HG03139 (cell line): ENCODE results near the gene JAM2.
"Not testable (repeated sequence)": the region's sequence is repeated elsewhere in the genome, so short reads cannot be mapped to it uniquely, and the experiment has no call there.

Experiments used
- ATAC-seq: cut with Tn5 transposase; IDR thresholded peaks from one replicate; pipeline ENCODE4 v1.9.1; 2021; ENCODE audit not compliant: unreplicated experiment

The JAM2 gene

DNA sequence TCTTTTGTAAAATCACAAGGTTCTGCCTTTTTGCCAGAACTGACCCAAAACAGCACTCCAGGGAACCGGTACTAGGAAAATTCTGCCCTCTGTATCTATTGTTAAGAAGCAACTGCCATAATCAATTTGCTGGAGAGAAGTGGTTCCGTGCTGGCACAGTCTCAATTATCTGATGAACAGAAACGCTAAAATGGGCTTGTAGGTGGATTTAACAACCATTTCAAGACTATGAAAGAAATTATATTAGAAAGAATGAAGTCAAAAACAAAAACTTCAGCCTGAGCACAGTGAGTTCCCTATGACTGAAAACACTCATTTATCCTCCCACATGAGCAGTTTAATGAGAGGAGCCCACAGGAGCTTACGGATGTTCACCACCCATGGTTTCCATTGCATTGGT, 4.4 kb downstream of the JAM2 start:
- no peak for ATAC-seq

GRCh38 chr21:25646474-25646873, 7.4 kb downstream of the JAM2 start:
- no peak for ATAC-seq

DNA sequence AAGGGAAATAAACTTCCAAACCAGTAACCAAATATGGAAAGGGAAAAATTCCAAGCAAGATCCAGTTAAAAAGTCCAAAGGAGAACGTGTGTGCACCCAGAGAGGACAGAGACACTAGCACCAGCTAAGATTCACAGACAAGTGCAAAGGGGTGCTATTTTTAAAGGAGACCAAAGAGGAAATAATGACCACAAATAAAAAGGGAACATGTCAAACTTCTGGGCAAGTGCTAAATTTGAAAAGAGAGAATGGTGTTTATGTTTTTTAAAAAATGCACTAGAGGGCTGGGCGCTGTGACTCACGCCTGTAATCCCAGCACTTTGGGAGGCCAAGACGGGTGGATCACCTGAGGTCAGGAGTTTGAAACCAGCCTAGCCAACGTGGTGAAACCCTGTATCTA, 8.6 kb downstream of the JAM2 start:
- ATAC-seq: no peak

- ATAC-seq: no peak
Measured at GRCh38 chr21:25649146-25649545, 10.1 kb downstream of the JAM2 start.

DNA sequence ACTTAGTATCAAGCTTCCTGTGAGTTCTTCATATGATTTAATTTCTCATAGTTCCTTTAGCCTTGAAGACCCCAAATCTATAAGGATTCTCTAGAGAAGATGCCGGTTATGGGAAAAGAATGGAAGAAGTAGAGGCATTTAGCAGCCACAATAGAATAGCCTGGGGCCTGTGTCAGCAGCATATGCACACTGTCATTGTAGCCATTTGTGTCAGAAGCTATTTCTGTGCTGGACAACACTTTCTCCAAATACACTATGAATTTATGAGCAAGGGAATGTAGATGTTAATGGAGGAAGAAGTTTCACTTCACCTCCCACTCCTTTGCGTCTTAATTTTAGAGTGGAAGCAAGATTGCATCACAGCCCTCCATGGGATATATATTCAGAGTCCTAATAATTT, 17.4 kb downstream of the JAM2 start:
- ATAC-seq: no peak

DNA sequence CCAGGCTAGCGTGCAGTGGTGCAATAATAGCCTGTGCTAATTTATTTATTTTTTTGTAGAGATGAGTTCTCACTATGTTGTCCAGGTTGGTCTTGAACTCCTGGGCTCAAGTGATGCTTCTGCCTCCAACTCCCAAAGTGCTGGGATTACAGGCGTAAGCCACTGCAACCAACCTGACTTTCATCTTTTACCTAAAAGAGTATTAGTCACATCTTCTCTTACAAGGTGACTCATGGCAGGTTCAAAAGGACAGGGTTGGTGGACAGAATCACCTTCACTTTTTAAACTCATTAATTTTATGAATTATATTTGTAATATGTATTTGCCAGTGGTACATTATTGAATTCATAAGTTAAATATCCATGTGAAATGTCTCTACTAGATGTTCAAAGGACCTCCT, 18.1 kb downstream of the JAM2 start:
- ATAC-seq: no peak

DNA sequence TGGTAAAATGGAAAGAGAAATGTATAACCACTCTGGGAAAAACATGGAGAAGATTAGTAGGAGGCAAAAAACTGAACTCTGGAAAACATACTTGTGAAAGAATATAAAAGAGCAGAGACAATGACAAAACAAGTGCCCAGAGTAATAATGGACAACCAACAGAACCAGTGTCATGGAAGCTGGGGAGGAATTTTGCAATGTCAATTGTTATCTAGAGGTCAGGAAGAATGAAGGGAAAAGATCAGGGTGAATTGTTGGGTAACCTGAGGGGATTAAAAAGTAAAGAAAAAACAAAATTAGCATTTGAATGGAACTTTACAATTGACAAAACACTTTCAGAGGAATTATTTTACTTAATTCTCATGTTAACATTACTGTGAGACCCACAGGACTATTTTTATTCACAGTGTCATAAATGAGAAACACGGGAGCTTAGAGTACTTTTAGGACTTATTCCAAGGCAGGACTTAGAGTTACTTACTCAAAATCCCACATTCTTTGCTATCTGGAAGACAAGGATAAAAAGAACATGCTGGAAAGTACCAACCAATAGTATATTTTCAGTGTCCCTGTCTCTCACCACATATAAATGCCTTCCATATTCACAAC, 19.5 kb downstream of the JAM2 start:
- ATAC-seq: no peak

DNA sequence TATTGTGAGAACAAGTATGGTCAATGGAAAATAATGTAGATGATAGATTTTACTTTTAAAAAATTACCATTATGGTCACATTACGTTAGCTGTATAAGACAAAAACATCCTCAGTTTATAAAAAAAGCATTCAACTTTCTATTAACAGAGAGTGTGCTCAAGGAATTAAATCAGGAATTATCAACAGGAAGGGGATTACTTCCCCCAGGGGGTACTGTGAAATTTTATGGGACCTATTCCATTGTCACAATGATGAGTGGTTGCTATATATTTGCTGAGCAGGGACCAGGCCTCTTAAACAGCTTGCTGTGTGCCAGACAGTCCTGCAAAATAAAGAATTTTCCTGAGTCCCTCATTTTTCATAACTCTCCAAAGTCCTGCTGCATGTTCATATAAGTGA, 21.2 kb downstream of the JAM2 start:
- ATAC-seq: no peak

- no peak for ATAC-seq
Measured at GRCh38 chr21:25664491-25664931, 25.5 kb downstream of the JAM2 start.

- ATAC-seq: no peak
Measured at GRCh38 chr21:25670726-25671125, 31.7 kb downstream of the JAM2 start.

GRCh38 chr21:25676451-25676850, 37.4 kb downstream of the JAM2 start:
- no peak for ATAC-seq

- no peak for ATAC-seq
Measured at GRCh38 chr21:25682382-25682781, 43.3 kb downstream of the JAM2 start.

GRCh38 chr21:25687787-25688186, 48.7 kb downstream of the JAM2 start:
- no peak for ATAC-seq

DNA sequence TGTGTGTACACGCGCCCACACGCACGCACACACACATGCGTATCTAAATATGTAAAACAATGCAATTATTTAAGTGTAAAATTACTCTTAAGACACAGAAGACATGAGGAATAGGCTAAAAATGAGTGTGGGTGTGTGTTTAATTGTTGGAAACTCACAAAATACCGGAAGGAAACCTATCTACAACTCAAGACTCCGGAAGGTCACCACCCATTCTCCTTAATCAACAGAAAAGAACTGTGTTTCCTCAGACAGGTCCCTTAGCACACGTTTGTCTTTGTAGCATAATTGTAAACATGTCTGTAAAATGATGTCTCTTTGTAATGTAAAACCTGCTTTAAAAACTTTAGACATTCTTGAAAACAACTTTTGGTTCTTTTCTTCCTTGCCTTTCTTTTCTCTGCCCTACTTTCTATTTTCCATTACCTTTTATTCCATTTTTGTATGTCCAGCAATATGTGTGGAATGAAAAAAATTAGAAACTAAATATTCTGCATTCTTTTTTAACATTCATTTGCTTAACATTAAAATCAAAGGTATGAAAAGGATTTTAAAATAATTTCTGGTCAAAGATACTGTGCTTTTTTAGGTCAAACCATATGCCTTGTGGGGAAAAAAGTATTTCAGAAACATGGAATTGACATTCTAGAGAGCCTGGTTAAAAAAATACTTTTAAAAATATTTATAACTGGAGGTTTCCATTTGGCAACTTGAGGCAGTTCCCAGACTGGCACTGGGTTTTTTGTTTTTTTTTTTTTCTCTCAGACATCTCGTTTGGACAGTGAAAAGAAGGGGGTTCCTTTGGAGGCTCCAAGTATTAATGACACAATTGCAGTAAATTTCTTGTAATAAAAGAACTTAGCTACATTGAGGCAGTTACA, 49.5 kb downstream of the JAM2 start:
- no peak for ATAC-seq

- no peak for ATAC-seq
Measured at GRCh38 chr21:25689226-25689625, 50.2 kb downstream of the JAM2 start.

GRCh38 chr21:25691976-25692375, 52.9 kb downstream of the JAM2 start:
- ATAC-seq: no peak

GRCh38 chr21:25695461-25695860, 56.4 kb downstream of the JAM2 start:
- not testable (repeated sequence) for ATAC-seq

DNA sequence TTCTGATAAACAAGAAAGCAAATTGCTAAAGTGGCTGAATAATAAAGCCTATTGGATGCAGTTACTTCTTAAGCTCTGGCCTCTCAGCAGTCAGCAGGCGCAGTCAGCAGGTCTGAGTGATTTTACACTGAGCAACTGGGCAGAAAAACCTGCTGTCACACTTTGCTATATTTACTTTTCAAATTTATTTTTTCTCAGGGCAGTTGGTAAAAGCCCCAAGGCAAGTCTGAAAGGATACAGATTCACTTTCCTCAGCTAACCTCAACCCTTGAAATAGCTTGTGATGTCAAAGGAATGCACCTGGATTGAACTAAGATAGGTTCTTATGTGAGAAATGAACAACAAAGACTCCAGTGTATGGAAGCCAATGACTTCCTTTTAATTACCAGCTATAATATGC, 61.7 kb downstream of the JAM2 start:
- no peak for ATAC-seq

DNA sequence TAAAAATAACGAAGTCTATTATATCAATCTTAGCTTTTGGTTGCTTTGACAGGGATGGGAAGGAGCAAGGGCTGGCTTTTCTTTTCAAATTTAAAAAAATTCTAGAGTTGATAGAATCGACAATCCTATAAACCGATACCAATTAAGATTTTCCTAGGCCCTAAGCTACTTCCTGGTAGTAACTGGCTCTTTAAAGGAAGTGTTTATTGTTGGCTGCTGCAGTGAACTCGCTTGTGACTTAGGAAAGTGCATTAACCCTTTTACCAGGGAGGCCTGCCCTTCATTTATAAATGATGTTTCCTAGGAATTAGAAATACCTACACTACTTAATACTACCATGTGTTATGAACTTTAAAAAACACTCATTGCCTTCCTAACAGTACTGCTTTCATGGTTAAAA, 62.5 kb downstream of the JAM2 start:
- no peak for ATAC-seq

- no peak for ATAC-seq
Measured at GRCh38 chr21:25708467-25709065, 69.5 kb downstream of the JAM2 start.

DNA sequence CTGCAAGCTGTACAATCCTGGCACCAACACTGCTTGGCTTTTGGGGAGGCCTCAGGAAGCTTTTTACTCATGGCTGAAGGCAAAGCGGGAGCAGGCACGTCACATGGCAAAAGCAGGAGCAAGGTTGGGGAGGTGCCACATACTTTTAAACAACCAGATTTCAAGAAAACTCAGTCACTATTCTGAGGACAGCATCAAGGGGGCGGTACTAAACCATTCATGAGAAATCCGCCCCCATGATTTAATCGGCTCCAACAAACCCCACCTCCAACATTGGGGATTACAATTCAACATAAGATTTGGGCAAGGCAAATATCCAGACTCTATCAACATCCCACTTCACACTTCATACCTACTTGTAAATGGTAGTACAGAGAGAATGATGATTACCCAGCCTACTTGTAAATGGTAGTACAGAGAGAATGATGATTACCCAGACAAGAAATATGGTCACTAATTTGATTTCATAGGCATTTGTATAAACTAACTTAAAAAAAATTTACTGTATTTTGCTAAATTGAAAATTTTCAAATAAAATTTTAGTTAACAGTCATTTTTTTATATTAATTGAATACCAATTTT, 70.7 kb downstream of the JAM2 start:
- ATAC-seq: no peak

DNA sequence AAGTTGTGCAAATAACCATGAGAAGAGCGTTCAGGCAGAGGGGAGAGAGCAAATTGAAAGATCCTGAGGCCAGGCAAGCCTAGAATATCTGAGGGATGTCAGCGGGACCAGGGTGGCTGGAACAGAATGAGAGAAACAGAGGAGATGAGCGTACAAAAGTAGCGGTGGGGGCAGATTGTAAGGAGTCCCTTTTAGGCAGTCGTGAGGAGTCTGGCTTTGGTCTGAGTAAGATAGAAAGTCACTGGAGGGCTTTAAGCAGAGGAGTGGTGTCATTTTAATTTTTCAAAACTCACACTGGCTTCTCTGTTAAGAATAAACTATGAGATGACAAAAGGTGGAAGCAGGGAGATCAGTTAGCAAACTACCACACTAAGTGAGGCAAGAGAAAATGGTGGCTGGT, 71.5 kb downstream of the JAM2 start:
- no peak for ATAC-seq
